Sciatic nerve (tissue), 2 donors: Measurements from ENCODE around the gene CELF4. TPM values are rescaled to one million over a fixed set of nuclear protein-coding genes. Genes with fewer than 3 reads are reported as not detected.
A peak's percentile ranks its signal among the peaks of the same experiment; 100 is the strongest.

ENCODE experiments used
- ATAC-seq: fragments of 200-7000 bp; cut with Tn5 transposase; one replicate; pipeline ENCODE4 v1.9.1; 2020; ENCODE audit warnings: mild to moderate bottlenecking, moderate library complexity
- DNase-seq: peaks from one replicate; pipeline ENCODE4 v3.0.0-alpha.2; 2020; ENCODE audit warnings: low spot score
- intact Hi-C: fragments of 100-400 bp; cut with DNase I; formaldehyde crosslinking; loops from one replicate; pipeline ENCODE4 v1.14.2; 2022
- total RNA-seq: library from RNA; stranded (reverse); fragmentation: NEBNext Ultra II Directional; extraction: Animal tissue kit (Norgen Biotek cat#: 25700); gene quantifications from one replicate; pipeline ENCODE4 v1.2.1, GENCODE V29; 2021
- donor health status: DM: no; HTN: no; CAD: no.
- donor health status: DM: no; HTN: no; CAD: no.

CELF4 gene
- total RNA-seq, 1 donor from 2014 or later, result 0.45 TPM

DNA sequence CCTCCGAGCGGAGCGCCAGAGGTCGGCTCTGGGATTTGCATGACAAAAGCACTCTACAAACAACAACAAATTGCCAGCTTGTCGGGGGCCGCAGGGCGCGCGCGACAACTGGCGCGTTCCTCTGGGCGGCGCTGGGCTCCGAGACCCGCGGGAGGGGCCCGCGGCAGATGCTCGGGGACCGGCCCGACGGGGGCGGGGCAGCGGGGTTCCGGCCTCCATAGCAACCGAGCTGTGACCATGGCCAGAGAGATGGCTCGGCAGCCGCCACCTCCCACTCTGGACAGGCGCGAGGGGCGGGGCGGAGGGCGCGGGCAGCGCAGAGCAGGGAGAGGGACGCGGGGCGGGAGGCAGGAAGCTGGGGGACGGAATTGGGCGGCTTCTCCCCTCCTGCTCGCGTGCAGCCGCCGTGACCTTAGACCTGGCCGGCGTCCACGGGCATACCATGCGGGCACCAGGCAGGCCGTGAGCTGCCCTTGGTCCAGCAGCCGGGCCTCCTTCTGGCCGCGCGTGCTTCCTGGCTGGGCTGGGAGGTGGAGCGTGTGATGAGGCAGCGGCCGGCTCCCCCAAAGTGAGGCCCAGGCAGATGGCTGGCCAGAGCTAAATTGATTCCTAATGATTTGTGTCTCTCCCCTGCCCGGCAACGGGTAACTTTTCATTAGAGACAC, 171.5 kb downstream of the CELF4 start:
- intact Hi-C loops, result loop anchor here (10.0 kb wide), 1 partner anchor 61 kb away; no protein-coding TSS in a partner anchor
- ATAC-seq (peak; percentile 86), DNase-seq (peak; percentile 83)

DNA sequence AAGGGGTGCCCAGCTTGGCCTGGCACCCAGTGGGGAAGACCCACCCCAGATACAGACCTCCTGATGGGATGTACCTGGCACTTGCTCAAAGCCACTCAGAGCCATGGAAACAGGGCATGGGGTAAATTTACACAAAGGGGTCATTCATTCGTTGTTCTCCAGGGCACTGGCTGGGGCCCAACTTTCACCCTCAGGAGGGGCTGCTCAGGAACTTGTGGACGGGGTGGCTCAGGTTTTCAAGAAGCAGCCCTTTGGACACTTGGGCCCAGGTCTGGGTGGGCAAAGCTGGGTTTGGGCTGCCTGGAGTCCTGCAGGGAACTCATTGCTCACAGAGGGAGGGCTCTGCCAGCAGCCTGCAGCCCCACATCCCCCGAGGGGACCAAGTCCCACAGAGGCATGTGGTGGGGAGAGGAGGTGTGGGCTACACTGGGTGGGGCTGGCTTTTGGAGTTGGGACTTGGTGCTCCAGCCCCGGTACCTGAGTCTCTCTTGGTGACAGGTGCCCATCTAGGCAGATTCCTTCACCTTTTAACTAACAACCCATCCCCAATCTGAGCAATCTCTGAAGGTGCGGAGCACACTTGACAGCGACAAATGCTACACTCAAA, 172.3 kb downstream of the CELF4 start:
- no peak for DNase-seq
- intact Hi-C loops, result loop anchor here (10.0 kb wide), 1 partner anchor 61 kb away; no protein-coding TSS in a partner anchor
- ATAC-seq, result no peak

DNA sequence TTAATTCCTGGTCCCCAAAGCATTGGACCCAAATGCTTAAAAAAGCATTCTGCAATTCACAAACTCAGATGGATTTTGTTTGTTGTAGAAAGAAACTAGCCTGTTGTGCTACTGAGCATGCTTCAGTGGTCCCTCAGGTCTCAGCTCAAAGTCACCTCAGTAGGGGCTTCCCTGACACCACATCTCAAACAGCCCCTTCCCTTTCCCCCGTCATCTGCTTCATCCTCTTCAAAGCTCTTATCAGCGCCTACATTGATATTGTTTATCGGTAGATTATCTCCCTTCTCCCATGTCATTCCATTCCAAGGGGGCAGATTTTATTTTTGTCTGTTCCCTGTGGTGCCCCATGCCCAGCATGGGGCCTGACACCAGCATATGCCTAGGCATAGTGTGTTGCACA, 172.9 kb downstream of the CELF4 start:
- ATAC-seq, result no peak
- intact Hi-C loops, result loop anchor here (10.0 kb wide), 1 partner anchor 62 kb away; no protein-coding TSS in a partner anchor
- DNase-seq, result no peak

DNA sequence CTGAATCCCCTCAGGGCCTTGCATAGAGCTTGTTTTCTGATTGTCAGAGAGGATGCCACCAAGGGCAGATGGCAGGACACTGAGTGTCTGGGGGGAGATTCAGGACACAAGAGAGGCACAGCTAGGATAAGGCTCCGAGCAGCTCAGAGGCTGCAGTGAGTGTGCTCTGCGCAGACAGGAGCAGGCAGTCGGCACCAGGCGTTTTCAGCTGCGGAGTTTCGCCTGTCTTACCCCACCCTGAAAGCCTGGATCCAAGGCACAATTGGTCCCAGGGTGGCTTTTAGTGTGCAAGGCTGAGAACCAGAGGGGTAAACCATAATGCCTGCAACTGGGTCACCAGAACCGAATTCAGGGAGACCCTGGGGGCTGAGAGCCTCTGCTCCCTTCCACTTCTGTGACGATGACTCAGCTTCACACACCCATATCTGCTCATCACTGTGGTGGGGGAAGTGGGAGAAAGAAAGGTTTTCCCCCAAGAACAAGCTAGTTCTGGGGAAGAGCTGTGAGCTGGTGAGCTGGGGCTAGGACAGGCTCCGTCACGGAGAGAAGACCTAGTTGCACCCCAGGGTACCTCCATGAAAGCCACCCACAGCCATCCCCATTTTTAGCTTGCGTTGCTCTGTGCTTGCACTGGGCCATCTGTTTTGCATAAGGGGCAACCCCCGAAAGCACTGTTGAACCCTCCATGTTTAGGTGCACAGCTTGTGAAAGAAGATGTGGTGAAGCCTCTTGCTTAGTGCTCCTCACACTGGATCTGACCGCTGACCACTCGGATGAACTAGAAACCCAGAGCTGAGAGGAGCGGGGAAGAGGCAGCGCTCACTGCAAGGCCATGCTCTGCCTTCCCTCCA, 173.7 kb downstream of the CELF4 start:
- no peak for ATAC-seq
- DNase-seq, result no peak
- intact Hi-C loops, result loop anchor here (10.0 kb wide), 1 partner anchor 63 kb away; no protein-coding TSS in a partner anchor

DNA sequence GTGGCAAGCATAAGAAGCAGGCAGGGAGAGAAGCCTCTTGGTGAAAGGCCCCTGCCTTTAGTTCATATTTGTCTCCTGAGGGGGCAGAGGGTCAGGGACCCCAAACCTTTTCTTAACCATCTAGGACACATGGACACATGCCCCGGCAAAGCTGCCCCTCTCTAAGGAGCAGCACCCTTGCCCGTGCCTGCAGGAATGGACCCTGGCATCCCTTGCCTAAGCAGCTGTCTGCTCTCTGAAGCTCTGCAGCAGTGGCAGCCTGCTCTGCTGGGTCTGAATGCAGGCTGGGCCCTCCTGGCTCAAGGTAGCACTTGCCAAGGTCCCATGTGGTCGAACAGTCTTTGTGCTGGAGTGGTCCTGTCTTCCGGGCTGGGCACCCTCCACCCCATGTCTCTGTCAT, 174.4 kb downstream of the CELF4 start:
- ATAC-seq, result no peak
- DNase-seq, result no peak
- intact Hi-C loops, result loop anchor here (10.0 kb wide), 1 partner anchor 64 kb away; no protein-coding TSS in a partner anchor

DNA sequence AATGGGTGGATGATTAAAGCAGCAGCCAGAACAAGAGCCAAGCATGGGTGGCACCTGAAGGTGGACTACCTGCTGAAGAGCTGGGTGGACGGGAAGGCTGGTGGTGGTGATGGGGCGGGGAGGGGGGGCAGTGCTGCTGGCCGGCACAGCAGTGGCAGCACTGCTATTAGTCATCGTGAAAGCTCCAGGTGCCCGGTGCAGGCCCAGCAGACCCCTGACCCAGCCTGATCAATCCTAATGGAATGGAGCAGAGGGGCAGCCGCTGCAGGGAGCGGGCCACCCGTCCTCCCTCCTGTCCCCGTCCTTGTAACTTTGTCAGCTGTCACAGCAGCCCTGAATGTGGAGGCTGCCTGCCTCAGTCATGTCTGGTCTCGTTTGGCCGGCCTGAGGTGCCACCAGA, 174.9 kb downstream of the CELF4 start:
- intact Hi-C loops, result loop anchor here (10.0 kb wide), 1 partner anchor 64 kb away; no protein-coding TSS in a partner anchor
- ATAC-seq, result no peak
- DNase-seq, result no peak

DNA sequence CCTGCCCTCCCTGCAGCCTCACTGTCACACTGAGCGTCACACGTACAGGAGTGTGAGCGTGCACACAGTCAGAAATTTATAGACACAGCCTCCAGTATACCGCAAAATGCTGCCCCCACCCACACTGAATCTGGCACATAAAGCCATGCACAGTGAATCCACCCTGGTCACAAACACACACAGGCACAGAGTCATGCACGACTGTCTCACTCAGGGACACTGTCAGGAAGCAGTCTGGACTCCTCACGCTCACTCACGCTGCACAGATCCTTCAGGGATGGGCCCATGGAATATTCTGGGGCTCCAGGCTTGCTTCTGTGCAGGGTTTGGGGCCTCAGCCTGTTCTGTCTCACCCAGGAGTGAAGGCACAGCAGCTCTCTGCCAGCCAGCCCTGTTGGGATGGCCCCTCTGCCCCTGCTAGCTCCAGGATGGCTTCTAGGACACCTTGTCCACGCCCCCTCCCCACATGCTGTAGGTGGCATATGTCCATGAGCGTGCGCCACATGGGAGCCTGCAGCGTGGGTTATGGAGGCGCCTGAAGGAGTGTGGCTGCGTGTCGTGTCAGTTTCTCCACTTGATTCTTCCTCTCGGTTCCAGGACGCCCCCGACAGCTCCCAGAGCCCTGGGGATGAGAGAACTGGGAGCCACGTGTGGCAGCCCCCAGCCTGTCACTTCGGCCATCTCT, 175.8 kb downstream of the CELF4 start:
- DNase-seq, result no peak
- intact Hi-C loops, result loop anchor here (10.0 kb wide), 1 partner anchor 65 kb away; no protein-coding TSS in a partner anchor
- ATAC-seq, result no peak

DNA sequence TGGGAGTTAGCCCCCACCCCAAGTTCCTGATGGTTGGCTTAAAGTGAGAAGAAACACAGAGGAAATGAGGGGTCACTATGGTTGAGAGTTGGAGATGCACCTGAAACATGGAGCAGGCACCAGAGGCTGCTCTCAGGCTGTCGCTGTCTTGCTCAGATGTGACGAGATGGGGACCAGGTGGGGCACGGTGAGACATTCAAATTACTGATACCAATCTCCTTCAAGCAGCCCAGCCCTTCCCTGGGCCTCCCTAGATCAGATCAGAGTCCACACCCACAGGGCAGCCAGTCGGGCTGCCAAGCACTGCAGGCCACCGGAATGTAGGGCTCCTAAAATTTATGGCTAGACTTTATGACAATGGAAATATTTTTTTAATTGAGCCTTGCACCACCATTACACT, 176.6 kb downstream of the CELF4 start:
- ATAC-seq, result no peak
- intact Hi-C loops, result no loop called here
- DNase-seq, result no peak

DNA sequence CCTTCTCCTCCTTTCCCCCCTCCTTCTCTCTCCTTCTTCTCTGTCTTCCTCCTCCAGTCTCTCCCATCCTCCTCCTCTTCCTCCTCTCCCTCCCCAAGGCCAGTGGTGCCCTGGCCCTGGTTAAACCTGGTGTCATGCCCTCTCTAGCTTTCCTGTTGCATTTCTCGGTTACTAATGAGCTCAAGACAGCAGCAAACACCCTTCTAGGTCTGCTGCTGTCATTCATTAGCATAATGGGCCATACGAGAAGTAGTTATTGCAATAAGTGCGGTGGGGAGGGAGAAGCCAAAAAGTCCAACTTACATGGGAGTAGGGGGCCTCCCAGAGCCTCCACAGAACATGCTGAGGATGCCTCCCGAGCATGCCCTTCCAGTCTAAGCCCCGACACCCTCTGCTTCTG, 177.2 kb downstream of the CELF4 start:
- ATAC-seq (no peak), DNase-seq (no peak)
- intact Hi-C loops, result no loop called here

DNA sequence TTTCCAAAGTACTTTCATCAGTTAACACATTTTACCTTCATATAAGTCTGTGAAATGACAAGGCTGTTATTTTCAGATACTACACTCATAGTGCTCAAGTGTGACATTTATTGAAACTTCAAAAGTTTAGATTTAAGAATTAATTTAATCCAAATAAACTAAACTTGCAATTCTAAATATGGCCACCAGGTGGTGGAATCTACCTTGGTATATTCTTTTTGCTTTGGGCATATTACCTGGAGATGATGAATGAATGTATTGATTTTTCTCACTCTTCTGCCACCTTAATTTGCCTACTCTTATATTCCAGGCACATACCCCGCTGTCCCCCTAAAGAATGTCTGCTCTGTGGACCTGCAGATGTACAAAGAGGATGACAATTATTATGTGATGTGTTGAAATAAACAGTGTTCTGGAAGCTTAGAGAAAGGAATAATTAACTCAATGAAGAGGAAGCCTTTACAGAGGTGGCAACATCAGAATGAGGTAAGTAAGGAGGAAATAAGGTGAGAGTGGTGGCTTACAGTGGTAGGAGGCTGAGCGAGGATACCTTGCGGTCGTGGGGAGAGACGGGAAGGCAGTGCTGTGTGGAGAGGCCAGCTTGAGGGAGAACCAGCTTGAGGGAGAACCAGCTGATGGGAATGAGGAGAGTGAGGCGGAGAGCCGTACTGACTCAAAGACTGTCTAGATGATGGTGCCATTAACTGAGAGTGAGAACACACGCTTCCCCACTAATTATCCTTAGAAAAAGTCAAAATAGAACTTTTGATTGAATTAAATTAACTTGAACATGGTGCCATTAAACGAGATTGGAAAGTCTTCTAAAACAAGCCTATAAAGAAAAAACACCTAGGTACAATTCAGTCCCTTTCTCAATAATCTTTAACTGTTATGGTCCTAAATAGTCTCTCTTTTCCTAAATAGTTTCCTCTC, 179.5 kb downstream of the CELF4 start:
- ATAC-seq, result no peak
- intact Hi-C loops, result no loop called here
- no peak for DNase-seq

DNA sequence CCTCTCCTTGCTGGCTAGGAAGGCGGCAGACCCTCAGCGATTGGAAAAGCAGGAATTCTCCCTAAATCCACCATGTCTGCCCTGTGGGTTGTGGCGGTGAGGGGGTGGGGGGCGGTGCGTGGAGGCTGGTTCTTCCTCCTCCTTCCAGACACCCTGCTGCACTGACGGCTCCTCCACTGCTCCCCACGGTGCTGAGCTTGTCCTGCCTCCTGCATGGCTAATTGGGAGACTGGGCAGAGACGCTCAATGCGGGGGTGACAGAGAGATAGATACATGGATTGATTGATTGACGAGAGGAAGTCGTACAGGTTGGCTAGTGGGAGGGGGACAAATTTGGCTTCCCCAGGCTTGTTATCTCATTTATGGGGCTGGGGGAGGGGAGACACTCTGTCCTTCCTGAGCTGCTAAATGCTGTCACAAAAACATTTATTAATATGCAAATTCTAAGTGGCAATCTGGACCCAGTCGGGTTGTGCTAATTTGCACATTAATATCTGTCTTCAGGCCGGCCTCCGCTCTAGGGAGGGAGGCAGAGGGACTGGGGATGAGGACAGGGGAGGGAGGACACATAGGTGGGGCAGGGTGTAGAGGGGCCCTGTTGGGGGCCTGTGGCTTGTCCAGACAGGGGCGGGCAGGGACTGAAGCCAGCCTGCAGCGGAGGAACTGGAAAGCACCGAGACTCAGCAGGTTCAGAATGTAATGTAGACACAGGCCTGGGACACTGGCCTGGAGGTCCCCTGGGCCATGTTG, 181.6 kb downstream of the CELF4 start:
- intact Hi-C loops, result no loop called here
- DNase-seq, result no peak
- ATAC-seq, result no peak

DNA sequence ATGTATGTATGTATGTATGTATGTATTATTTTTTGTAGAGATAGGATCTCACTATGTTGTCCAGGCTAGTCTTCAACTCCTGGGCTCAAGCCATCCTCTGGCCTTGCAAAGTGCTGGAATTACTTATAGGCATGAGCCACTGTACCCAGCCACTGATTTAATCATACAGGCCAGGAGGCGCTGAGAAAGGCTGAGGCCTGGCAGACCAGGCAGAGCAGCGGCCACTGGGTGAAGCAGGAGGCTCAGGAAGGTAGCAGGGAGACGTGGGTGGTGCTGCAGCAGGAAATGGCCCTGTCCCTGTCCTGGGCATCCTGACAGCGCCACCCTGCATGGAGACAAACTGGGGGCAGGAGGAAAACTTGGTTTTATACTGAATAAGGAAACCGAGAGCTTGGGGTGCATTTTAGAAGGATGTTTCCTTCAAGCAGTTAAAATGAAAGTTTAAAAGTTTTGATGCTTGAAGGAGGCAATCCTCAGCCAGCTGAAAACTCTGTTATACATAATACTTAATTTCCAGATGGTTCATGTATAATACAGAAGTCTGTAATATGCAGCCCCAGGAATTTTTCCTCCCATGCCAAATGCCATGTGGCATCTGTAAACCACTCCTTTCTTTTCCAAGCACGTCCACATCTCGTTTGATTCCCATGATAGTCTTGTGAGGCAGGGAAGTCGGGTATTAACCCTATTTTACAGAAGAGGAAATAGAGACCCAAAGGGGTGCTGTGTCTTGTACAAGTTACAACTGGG, 182.4 kb downstream of the CELF4 start:
- intact Hi-C loops, result no loop called here
- ATAC-seq (no peak), DNase-seq (no peak)

DNA sequence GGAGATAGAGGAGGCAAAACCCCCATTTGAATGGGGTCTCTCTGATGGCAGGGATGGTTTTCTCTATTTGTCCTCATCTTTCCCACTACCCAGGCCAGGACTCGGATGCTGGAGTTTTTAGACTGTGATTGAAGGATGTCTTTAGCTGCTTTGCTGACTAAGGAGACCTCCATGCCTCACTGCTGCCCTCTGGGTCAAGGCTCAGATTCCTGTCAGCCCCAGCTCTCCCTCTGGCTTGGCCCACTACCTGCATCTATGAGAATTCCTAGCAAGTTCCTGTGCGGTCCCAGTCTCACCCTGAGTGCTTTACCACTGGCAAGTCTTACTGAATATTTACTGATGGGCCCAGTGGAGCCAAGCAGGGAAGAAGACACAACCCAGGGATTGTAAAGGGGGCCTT, 184.0 kb downstream of the CELF4 start:
- DNase-seq (no peak), ATAC-seq (no peak)
- intact Hi-C loops, result no loop called here

DNA sequence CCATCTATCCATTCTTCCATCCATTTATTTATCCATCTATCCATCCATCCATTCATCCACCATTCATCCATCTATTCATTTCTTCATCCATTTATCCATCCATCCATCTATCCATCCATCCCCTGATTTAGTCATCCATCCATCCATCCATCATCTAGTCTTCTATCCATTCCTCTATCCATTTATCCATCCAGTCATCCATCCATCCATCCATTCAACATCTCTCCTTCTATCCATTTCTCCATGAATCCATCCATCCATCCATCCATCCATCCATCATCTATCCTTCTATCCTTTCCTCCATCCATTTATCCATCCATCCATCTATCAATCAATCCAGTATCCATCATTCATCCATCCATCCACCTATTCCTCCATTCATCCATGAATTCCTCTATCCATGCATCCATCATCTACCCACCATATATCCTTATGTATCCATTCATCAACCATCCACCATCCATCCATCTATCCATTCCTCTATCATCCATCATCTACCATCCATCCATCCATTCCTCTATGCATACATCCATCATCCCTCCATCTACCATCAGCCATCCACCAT, 185.0 kb downstream of the CELF4 start:
- DNase-seq (no peak), ATAC-seq (no peak)
- intact Hi-C loops, result no loop called here

DNA sequence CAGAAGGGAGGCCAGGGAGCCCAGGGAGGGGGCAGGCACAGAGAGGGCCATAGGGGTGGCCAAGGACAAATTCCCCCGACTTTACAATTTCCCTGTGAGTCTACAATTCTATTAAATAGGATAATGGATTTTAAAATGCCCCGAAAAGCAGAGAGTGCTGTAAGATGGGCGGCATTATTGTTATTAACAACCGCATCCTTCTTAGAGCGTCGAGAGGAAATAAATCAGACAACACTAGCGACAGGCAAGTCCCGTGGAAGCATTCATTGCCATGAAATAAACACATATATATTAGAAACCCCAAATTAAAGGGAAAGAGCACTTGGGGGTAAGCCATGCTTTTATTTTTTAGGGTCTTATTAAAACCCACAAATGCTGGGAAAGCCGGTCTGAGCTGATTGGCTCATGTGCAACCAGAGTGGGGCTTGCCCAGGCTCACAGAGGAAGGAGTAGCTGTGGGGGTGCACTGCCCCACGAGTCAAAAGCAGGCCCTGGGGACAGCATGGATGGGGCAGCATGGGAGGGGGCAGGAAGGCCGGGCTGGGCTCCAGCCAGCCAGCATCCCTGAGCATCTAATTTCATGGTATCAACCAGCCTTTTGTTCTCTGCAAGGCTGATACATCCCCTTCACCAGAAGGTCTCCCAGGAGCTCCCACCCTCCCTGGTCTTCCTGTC, 187.1 kb downstream of the CELF4 start:
- intact Hi-C loops, result no loop called here

DNA sequence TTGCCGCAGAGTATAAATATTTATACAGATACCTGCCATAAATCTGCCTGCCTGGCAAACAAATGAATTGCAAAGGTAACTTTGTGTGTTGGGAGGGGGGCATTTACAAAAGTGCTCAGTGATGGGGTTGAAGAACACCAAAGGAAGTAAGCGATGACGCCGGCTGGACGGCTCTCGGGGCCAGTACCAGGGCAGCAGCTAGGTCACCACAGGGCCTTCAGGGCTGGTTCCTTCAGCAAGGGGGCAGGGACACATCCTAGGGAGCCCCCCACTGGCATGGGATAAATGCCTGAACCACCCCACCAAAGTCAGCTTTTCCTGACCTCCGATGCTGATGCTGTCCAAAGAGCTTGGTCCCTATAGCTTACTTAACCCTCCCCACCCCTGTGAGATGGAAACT, 190.4 kb downstream of the CELF4 start:
- ATAC-seq (no peak), DNase-seq (no peak)
- intact Hi-C loops, result no loop called here

More for the DNA sequence above, 187.1 kb downstream of the CELF4 start:
- DNase-seq (no peak), ATAC-seq (no peak)
